ENCODE results near the gene CC2D2A.
A peak's percentile ranks its signal among the peaks of the same experiment; 100 is the strongest.
"Not testable (repeated sequence)": the region's sequence is repeated elsewhere in the genome, so short reads cannot be mapped to it uniquely, and the experiment has no call there.

The CC2D2A gene

DNA sequence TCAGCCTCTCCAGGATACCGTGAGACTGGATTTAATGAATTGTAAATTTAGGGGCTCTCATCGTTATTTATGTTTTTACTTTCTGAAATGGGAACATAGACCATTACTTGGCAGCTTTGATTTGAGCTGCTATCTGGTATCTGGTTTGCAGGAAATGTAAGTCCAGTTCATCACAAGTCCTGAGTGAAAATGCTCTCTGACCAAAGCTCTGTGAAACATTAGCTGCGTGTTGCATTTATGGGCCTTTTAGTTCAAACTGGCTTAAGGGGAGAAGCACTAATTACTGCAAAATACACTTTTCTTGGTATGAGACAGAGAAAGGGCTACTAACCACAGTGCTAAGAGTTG is 420 bp downstream of the CC2D2A start:
- DNase-seq: no peak

DNA sequence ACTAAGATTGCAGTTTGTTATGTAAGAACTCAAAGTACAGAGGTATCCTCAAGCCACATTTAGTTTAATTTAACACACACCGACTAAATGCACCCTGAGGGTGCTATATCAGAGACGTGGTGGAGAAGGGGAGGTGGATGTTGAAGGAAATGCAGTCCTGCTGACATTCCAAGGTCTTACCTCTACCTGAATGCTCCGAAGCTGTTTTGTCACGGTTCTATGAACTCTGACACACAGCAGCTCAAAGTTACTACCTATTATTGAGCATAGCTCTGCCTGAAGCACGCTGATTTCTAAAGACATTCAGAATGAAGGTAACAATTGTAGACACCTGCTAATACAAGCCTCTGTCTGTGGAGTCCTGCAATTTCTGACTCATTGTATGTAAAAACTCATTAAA is 6.7 kb downstream of the CC2D2A start:
- no peak for DNase-seq

- DNase-seq: no peak
These were observed 9.0 kb downstream of the CC2D2A start for GRCh38 chr4:15478724-15479088.

- peak; percentile 68 for DNase-seq
These were observed 9.6 kb downstream of the CC2D2A start for GRCh38 chr4:15479089-15479912.

DNA sequence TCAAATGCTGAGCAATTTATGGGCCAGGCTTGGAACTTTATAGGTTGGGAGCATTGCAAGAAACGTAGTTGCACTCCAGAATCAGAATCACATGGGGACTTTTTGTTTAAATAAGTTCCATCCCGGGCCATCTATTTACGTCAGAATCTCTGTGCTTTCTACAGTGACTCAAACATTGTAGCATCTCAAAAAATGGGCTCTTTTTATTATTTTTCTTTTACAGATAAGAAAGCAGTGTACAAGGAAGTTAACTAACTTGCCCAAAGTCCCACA is 10.2 kb downstream of the CC2D2A start:
- DNase-seq: no peak

DNA sequence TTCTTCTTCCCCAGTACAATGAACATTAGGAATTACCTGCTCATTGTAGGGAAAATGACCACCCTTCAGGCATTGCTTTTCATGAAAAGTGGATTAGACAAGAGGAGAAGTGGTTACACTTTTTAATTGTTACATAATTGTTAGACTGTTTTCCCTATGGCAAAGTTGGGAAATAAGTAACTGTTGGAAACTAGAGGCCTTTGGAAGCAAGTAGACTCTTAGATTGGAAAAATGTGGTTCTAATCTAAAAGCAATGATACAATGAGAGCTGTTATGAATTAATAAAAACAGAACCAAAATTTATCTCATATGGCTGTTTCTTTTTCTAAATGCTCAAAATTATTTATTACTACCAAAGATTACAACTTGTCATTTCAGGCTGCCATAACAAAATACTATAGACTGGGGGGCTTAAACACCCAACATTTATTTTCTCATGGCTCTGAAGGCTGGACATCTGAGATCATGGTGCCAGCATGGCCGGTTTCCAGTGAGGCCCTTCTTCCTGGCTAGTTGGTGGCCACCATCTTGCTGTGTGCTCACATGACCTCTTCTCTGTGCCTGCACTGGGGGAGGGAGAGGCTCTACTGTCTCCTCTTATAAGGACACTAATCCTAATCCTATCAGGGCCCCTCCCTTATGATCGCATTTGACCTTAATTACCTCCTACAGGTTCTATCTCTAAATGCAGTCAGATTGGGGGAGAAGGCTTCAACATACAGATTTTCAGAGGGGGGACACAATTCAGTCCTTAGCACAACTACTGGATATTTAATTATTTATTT is 12.5 kb downstream of the CC2D2A start:
- DNase-seq: no peak

GRCh38 chr4:15482842-15483241 is 13.2 kb downstream of the CC2D2A start:
- no peak for DNase-seq

- no peak for DNase-seq
These were observed 18.5 kb downstream of the CC2D2A start for GRCh38 chr4:15488136-15488535.

- DNase-seq: no peak
These were observed 19.2 kb downstream of the CC2D2A start for GRCh38 chr4:15488658-15489470.

DNA sequence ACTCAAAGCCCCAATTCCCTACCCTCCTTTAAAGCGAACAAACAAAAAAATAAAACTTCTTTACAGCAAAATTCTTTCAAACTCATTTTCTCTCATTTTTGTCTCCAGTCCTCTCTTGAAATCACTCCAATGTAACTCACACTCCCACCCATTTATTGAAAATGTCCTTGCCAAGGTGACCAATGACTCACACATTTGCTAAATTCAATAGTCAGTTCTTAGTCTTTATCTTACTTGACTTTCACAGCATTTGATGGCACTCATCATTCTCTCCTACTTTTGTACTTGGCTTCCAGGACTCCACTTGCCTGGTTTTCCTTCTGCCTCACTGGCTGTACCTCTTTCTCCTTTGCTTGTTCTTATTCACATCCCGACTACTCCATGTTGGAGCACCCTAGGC is 19.9 kb downstream of the CC2D2A start:
- DNase-seq: no peak

DNA sequence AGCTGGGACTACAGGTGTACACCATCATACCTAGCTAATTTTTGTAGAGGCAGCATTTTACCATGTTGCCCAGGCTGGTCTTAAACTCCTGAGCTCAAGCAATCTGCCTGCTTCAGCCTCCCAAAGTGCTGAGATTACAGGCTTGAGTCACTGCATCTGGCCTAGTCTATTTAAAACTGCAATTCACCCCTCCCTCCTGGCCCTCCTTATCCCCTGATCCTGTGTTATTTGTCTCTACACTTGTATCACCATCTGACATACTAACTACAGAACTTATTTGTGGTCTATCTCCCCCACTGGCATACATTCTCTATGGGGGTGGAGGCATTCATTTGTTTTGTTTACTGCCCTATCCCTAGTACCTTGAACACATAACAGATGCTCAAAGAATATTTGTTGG is 23.7 kb downstream of the CC2D2A start:
- DNase-seq: no peak

DNA sequence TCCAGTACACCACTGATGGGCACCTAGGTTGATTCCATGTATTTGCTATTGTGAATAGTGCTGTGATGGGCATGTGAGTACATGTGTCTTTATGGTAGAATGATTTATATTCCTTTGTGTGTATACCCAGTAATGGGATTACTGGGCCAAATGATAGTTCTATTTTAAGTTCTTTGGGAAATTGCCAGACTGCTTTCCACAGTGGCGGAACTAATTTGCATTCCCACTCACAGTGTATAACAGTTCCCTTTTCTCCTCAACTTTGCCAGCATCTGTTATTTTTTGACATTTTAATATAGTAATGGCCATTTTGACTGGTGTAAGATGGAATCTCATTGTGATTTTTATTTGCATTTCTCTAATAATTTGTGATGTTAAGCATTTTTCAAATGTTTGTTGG is 25.9 kb downstream of the CC2D2A start:
- no peak for DNase-seq

- no peak for DNase-seq
These were observed 28.7 kb downstream of the CC2D2A start for GRCh38 chr4:15498356-15498755.

DNA sequence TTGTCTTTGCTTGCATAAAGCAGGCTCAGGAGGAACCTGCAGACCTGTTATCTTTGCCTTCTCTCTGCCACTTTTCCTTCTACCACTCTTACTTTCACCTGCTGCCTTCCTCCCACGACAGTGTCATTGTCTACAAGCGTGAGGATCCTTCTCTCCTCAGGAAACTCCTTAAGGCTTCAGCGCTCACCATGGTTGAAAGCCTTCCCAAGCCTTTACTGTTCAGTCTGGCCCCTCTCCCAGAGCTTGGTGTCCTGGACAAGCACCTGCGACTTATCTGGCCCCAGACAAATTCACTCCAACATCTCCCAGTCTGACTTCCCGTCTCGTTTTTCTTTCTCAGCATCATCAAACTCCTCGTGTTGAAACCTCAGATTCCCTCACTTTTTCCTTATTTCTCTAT is 31.0 kb downstream of the CC2D2A start:
- no peak for DNase-seq

- no peak for DNase-seq
These were observed 32.3 kb downstream of the CC2D2A start for GRCh38 chr4:15501941-15502340.

DNA sequence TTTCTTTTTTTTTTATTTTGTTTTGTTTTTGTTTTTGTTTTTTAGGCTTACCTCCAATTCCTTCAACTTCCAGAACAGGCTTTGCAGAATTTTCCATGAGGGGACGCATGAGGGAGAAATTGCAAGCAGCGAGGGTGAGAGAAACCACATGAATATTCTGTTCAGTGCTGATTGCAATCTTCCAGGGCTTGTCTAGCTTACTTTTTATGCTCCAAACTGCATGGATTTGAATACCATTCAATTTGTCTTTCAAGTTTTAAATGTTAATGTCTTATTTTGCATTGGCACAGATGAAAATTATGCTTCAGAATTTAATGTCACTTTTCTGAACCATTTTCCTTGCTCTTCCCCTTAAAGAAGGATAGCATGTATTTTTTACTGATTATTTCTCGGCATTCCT is 32.7 kb downstream of the CC2D2A start:
- DNase-seq: no peak

DNA sequence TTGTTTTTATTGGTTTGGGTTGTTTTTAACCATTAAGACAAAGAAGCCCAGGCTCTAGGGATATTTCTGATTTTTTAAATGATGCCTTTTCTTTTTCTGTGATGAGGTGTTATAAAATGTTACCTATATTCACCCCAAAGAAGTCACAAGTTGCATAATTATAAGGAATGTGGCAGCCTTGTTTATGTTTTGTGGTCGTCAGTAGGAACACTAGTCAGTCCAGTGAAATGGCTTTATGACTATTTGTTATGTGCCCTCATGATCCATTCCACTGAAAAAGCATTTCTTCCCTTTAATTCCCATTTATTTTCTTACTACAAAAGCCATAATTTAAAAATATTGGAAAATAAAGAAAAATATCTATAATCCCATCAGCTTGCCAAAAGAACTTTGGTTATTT is 34.4 kb downstream of the CC2D2A start:
- DNase-seq: no peak

DNA sequence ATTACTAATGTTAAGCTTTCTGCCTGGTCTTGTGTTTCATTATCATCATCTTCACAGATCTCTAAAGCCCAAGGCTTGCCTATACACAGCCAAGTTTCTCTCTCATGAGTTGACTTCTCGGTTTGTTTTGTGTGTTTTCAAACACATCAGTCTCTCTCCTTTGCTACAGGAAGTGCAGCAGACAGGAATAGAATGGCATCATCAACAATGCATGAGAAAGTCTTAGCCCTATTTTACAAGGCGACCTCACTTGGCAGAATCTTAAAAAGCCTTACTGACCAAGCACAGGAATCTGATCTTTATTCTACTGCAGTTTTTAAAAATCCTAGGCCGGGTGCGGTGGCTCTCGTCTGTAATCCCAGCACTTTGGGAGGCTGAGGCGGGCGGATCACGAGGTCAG is 36.8 kb downstream of the CC2D2A start:
- no peak for DNase-seq

DNA sequence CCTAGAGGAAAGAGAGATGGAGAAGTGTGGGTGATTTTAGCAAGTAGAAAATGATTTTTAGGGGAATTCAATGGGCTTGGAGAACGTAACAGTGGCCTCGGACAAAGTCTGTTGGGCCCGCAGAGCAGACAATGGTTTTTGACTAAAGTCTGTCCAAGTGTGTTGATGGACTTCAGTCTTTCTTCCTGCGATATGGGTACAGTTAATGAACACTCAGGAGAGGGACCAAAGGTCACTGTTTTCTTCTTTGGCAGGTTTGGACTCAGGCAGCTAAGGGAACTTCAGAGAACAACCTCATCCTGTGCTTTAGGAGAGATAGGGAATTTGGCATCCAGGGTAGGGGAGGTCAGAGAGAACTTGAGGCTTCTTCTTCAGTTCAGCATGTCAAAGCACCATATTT is 38.0 kb downstream of the CC2D2A start:
- no peak for DNase-seq

DNA sequence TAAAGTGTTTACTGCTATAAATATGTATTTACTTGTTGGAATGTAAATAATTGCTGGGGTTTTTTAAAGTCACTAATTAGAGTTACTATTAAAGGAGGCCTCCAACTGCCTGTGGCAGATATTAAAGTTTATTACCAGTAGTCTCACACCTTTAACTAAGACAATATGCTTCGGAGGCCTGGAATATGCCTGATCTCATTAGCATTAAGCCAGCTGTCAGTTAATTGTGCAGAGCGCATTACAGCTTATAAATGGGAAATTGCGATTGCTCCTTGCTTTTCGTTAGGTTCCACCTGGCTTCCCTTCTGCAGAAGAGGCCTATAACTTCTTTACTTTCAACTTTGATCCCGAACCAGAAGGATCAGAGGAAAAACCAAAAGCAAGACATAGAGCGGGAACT is 41.3 kb downstream of the CC2D2A start:
- no peak for DNase-seq

DNA sequence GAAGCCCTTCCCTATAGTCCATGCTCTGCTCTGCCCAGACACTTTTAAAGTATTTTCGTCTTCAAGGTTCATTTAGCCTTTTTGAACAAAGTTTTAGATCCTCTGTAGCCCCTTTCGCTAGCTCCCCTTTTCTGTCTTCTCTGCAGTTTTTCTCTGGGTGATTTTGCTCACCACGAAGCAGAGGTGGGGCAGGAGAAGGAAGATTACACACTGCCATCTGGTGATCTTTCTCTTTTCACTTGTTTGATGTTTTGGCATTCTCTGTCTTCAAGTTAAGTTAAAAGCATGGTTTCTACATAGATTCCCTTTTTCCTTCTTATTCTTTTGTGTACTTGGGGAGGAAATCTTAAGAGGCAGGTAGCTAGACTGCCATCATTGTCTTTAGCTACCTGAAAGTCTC is 43.9 kb downstream of the CC2D2A start:
- no peak for DNase-seq

- no peak for DNase-seq
These were observed 45.4 kb downstream of the CC2D2A start for GRCh38 chr4:15515106-15515505.

- DNase-seq: no peak
These were observed 46.8 kb downstream of the CC2D2A start for GRCh38 chr4:15516494-15516893.

GRCh38 chr4:15517681-15518080 is 48.0 kb downstream of the CC2D2A start:
- DNase-seq: not testable (repeated sequence)

Measured in NCI-H1092 (cell line).